B cell (primary cell): ENCODE results near the gene ORMDL2.

ENCODE experiments used
- CTCF ChIP-seq: fragments of 200-600 bp; IDR thresholded peaks from one replicate; pipeline ENCODE4 v1.8.0; 2022; ENCODE audit warnings: antibody characterized with exemption, mild to moderate bottlenecking
- EZH2 ChIP-seq: IDR thresholded peaks from 2 replicates; pipeline ENCODE4 v1.6.1; 2012; ENCODE audit warnings: borderline replicate concordance, low read depth, mild to moderate bottlenecking, moderate library complexity, low read length; ENCODE audit not compliant: insufficient read depth, poor library complexity, severe bottlenecking

- TF ChIP-seq CTCF, result no peak
- TF ChIP-seq EZH2, result no peak
Measured at GRCh38 chr12:55789893-55790292, 27.9 kb upstream of the ORMDL2 start.
